ENCODE data around the gene ABHD12.
A peak's percentile ranks its signal among the peaks of the same experiment; 100 is the strongest.

The ABHD12 gene

GRCh38 chr20:25364879-25365699 is 25.5 kb downstream of the ABHD12 start:
- no peak for ATAC-seq
- TF ChIP-seq OSR1 (CRISPR knock-in tag; IDR thresholded peaks at IDR 0.05) (no peak), ISL1 (CRISPR knock-in tag; IDR thresholded peaks at IDR 0.05) (no peak), ARNTL (CRISPR knock-in tag; IDR thresholded peaks at IDR 0.05; ENCODE audit: borderline replicate concordance, low read depth) (no peak), SNAI2 (CRISPR knock-in tag; IDR thresholded peaks at IDR 0.05) (no peak), ZFP3 (CRISPR knock-in tag; IDR thresholded peaks at IDR 0.05) (no peak)
- TF ChIP-seq, protein P1, sequence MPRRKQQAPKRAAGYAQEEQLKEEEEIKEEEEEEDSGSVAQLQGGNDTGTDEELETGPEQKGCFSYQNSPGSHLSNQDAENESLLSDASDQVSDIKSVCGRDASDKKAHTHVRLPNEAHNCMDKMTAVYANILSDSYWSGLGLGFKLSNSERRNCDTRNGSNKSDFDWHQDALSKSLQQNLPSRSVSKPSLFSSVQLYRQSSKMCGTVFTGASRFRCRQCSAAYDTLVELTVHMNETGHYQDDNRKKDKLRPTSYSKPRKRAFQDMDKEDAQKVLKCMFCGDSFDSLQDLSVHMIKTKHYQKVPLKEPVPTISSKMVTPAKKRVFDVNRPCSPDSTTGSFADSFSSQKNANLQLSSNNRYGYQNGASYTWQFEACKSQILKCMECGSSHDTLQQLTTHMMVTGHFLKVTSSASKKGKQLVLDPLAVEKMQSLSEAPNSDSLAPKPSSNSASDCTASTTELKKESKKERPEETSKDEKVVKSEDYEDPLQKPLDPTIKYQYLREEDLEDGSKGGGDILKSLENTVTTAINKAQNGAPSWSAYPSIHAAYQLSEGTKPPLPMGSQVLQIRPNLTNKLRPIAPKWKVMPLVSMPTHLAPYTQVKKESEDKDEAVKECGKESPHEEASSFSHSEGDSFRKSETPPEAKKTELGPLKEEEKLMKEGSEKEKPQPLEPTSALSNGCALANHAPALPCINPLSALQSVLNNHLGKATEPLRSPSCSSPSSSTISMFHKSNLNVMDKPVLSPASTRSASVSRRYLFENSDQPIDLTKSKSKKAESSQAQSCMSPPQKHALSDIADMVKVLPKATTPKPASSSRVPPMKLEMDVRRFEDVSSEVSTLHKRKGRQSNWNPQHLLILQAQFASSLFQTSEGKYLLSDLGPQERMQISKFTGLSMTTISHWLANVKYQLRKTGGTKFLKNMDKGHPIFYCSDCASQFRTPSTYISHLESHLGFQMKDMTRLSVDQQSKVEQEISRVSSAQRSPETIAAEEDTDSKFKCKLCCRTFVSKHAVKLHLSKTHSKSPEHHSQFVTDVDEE (CRISPR knock-in tag; IDR thresholded peaks at IDR 0.05), result no peak

DNA sequence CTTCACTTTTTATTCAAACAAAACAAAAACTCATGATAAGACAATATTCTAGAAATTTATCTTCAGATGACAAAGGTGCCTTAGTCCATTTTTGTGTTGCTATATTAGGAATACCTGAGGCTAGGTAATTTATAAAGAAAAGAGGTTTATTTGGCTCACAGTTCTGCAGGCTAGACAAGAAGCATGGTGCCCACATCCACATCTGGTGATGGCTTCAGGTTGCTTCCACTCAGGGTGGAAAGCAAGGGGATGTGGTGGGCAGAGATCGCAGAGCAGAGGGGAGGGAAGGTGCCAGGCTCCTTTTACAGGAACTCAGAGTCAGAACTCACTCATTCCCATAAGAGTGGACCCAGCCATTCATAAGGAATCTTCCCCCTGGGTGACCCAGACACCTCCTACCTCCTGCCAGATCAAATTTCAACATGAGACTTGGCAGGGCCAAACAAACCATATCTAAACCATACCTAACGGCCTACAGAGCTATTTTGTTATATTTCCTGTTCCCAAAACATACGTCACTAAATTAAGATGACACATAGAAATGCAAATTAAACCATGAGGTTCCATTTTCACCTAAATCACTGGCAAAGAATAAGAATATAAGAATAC is 26.4 kb downstream of the ABHD12 start:
- no peak for ATAC-seq

DNA sequence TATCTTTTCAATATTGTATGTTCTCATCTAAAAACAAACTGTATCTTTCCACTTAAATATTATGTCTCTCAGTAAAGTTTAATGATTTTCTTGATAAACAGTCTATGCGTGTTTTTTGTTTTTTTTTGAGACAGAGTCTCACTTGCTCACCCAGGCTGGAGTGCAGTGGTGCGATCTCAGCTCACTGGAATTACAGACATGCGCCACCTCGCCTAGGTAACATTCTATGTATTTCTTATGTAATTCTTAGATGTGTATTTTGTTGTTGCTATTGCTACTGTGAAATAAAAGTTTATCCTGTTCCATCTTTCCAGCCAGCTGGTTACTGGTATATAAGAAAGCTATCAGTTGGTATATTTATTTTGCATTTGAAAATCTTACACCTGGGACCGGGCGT is 29.4 kb downstream of the ABHD12 start:
- ATAC-seq, result peak; percentile 84
- TF ChIP-seq RARB (CRISPR knock-in tag; IDR thresholded peaks at IDR 0.05), result no peak
- TF ChIP-seq ZNF70 (CRISPR knock-in tag; IDR thresholded peaks at IDR 0.05), result no peak
- TF ChIP-seq CREB5 (CRISPR knock-in tag; IDR thresholded peaks at IDR 0.05; ENCODE audit: low read depth), result 0 out of 2 replicates have a peak, but pooled peaks have one; percentile 19

More for the DNA sequence above, 26.4 kb downstream of the ABHD12 start:
- no peak for TF ChIP-seq SNAI2 (CRISPR knock-in tag; IDR thresholded peaks at IDR 0.05)
- TF ChIP-seq, protein P1 (CRISPR knock-in tag; IDR thresholded peaks at IDR 0.05), result no peak
- no peak for TF ChIP-seq CSRNP3 (CRISPR knock-in tag; IDR thresholded peaks at IDR 0.05)
- TF ChIP-seq TCF4 (CRISPR knock-in tag; IDR thresholded peaks at IDR 0.05; ENCODE audit: borderline replicate concordance), result no peak
- TF ChIP-seq, protein P2, sequence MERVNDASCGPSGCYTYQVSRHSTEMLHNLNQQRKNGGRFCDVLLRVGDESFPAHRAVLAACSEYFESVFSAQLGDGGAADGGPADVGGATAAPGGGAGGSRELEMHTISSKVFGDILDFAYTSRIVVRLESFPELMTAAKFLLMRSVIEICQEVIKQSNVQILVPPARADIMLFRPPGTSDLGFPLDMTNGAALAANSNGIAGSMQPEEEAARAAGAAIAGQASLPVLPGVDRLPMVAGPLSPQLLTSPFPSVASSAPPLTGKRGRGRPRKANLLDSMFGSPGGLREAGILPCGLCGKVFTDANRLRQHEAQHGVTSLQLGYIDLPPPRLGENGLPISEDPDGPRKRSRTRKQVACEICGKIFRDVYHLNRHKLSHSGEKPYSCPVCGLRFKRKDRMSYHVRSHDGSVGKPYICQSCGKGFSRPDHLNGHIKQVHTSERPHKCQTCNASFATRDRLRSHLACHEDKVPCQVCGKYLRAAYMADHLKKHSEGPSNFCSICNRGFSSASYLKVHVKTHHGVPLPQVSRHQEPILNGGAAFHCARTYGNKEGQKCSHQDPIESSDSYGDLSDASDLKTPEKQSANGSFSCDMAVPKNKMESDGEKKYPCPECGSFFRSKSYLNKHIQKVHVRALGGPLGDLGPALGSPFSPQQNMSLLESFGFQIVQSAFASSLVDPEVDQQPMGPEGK (CRISPR knock-in tag; IDR thresholded peaks at IDR 0.05; ENCODE audit: borderline replicate concordance), result no peak

GRCh38 chr20:25360631-25361286 is 29.9 kb downstream of the ABHD12 start:
- TF ChIP-seq CSDC2 (CRISPR knock-in tag; IDR thresholded peaks at IDR 0.05), result no peak
- TF ChIP-seq ESRRG (CRISPR knock-in tag; IDR thresholded peaks at IDR 0.05), result no peak
- no peak for TF ChIP-seq TCF4 (CRISPR knock-in tag; IDR thresholded peaks at IDR 0.05; ENCODE audit: borderline replicate concordance)
- no peak for TF ChIP-seq PPARA (CRISPR knock-in tag; IDR thresholded peaks at IDR 0.05; ENCODE audit: borderline replicate concordance)
- TF ChIP-seq GLIS3 (CRISPR knock-in tag; IDR thresholded peaks at IDR 0.05), result no peak
- peak; percentile 93 for ATAC-seq
